Measurements from ENCODE around the gene ANTXR1. TPM values are rescaled to one million over a fixed set of nuclear protein-coding genes. Genes with fewer than 3 reads are reported as not detected.

Gene ANTXR1
- total RNA-seq, 2 experiments from 2014 or later = 0.32 TPM; not detected in 1

DNA sequence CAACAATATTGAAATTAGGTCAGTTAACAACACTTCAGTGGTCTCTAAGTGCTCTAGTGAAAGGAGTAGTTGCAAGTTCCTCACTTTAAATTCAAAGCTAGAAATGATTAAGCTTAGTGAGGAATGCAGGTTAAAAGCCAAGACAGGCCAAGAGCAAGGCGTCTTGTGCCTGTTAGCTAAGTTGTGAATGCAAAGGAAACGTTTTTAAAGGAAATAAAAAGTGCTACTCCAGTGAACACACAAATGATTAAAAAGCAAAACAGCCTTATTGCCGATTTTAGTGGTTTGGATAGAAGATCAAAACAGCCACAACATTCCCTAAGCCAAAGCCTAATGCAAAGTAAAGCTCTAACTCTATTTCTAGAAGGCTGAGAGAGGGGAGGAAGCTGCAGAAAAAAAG, 44.7 kb downstream of the ANTXR1 start:
- POLR2A ChIA-PET = no interaction called here
- no peak for DNase-seq
- Mint-ChIP-seq H3K4me1 (peaks cover 8% of the 10 kb centered on the region), H3K36me3 (ENCODE audit: low read depth) (no peaks in the 10 kb centered on the region), H3K27me3 (peaks cover 64% of the 10 kb centered on the region), H3K9me3 (ENCODE audit: low read depth) (no peaks in the 10 kb centered on the region), H3K27ac (no peak overlapping the region), H3K4me3 (no peak overlapping the region)
- no peak for ATAC-seq
- CTCF ChIA-PET = interaction anchor here (1.1 kb wide), 1 partner anchor 246 kb away, joined by 3 read pairs; no protein-coding TSS in a partner anchor
- intact Hi-C loops (cut with DNase I, micrococcal nuclease) = loop anchor here in 1 of 2 experiments (10.0 kb wide), 1 partner anchor 717 kb away; no protein-coding TSS in a partner anchor

DNA sequence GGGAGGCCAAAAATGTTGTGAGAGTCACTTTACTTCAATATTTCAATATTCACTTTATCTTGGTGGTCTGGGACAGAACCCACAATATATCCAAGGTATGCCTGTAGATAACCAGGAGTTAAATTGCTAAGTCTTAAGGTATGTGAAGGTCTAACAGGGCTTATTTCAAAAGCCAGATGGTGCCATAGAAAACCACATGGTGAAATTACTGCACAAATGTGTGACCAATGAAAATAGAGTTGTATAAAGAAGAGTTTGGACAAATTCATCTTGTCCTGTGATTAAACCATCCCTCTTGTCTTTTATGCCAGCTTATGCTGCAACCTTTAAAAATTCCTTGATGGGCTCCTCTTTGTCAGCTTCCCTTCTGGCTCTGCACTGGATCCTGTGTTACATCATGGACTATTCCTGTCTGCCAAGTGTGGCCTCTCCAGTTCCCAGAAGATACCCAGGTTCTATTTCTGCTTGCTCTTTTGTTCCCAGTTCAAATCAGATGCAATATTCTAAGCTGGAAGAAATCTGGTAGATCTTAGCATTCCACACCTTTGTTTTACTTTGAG, 46.8 kb downstream of the ANTXR1 start:
- H3K27me3 Mint-ChIP-seq = peaks cover 59% of the 10 kb centered on the region
- ChIA-PET POLR2A (no interaction called here), CTCF (interaction anchor here (0.9 kb wide), 1 partner anchor 205 kb away, joined by 3 read pairs; no protein-coding TSS in a partner anchor)
- no peak overlapping the region for H3K27ac Mint-ChIP-seq
- ATAC-seq (no peak), DNase-seq (no peak)
- no peak overlapping the region for H3K4me3 Mint-ChIP-seq
- no peaks in the 10 kb centered on the region for H3K36me3 Mint-ChIP-seq (ENCODE audit: low read depth)
- intact Hi-C loops (cut with DNase I, micrococcal nuclease) = loop anchor here in 1 of 2 experiments (10.0 kb wide), 1 partner anchor 715 kb away; no protein-coding TSS in a partner anchor
- no peaks in the 10 kb centered on the region for H3K9me3 Mint-ChIP-seq (ENCODE audit: low read depth)
- H3K4me1 Mint-ChIP-seq = peaks cover under 1% of the 10 kb centered on the region

DNA sequence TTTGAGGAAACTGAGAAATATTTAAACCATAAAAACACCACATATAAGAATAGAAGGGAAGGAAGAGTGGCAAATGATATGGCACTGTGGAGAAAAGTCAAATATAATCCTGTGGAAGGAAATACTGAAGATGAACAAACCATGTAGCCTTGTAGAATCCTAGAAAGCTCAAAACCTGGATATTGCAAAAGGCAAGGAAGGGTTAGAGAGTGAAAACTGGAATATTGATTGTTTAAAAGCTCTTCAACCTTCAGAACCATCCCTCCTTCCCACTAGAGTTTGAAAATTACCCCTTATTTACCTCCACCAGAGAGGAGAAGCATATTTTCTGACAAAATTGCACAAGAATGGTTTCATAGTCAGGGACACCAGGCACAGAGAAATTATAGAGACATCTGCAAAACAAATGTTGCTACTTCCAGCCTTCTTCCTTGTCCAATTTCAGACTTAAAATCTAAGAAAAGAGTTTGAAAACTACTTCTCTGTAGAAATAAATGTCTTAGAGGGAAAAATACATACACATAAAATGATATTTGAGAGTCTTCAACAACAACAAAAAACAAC, 48.0 kb downstream of the ANTXR1 start:
- no peak for DNase-seq
- intact Hi-C loops (cut with DNase I, micrococcal nuclease) = no loop called here
- H3K9me3 Mint-ChIP-seq (ENCODE audit: low read depth) = no peaks in the 10 kb centered on the region
- no peak overlapping the region for H3K4me3 Mint-ChIP-seq
- H3K36me3 Mint-ChIP-seq (ENCODE audit: low read depth) = no peaks in the 10 kb centered on the region
- POLR2A ChIA-PET = no interaction called here
- ATAC-seq = no peak
- no peaks in the 10 kb centered on the region for H3K4me1 Mint-ChIP-seq
- H3K27me3 Mint-ChIP-seq = peaks cover 57% of the 10 kb centered on the region
- CTCF ChIA-PET = interaction anchor here (0.6 to 0.8 kb wide), 2 partner anchors 11 to 206 kb away, joined by 3 to 5 read pairs; no protein-coding TSS in a partner anchor
- no peak overlapping the region for H3K27ac Mint-ChIP-seq

DNA sequence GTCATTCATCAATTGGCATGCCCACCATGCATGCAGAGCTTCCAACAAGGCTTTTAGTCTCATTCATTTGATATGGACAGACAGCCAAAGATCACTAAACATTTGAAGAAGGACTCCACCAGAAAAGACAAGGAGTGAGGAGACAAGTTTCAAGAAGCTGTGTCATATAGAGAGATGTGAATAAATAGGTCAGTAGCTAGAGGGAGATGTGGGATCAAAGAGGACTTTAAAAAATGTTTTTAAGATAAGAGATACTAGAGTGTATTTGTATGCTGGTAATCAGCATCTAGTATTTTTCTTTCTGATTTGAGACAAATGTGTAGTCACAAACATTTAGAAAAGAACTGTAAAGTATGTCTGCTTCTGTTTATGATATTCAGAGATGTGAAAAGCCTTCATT, 48.5 kb downstream of the ANTXR1 start:
- ATAC-seq (no peak), DNase-seq (no peak)
- POLR2A ChIA-PET = no interaction called here
- intact Hi-C loops (cut with DNase I, micrococcal nuclease) = no loop called here
- H3K4me3 Mint-ChIP-seq = no peak overlapping the region
- H3K9me3 Mint-ChIP-seq (ENCODE audit: low read depth) = no peaks in the 10 kb centered on the region
- no peaks in the 10 kb centered on the region for H3K4me1 Mint-ChIP-seq
- H3K36me3 Mint-ChIP-seq (ENCODE audit: low read depth) = no peaks in the 10 kb centered on the region
- no peak overlapping the region for H3K27ac Mint-ChIP-seq
- CTCF ChIA-PET = interaction anchor here (0.6 kb wide), 1 partner anchor 206 kb away, joined by 5 read pairs; no protein-coding TSS in a partner anchor
- H3K27me3 Mint-ChIP-seq = peaks cover 54% of the 10 kb centered on the region

DNA sequence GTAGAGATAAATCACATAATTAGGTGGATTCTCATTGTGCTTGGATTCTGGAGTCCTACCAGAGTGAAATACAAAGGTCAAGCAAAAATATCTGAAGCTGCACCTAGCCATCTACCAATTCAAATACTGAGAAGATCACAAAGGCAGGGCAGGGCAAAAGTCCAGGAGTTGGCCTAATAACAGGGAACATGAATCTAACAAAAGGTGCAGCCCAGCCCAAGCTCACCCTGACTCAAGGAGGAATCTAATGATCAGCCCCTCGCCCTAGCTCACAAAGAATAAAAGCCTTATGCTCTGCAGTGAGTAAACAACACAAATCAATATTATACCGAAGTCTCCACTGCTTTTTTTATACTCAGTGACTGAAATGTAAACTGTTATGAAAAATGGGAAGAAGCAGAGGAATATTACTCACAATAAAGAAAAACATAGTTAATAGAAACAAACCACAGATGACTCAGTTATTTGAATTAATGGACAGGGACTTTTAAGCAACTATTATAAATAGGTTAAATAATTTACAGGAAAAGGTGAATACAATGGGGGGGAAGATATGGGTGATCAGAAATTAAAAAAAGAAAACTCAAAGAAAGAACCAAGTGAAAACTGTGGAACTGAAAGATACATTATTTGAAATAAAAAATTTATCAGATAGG, 49.5 kb downstream of the ANTXR1 start:
- Mint-ChIP-seq H3K9me3 (ENCODE audit: low read depth) (no peaks in the 10 kb centered on the region), H3K4me1 (no peaks in the 10 kb centered on the region), H3K4me3 (no peak overlapping the region), H3K27ac (no peak overlapping the region), H3K36me3 (ENCODE audit: low read depth) (no peaks in the 10 kb centered on the region), H3K27me3 (peaks cover 56% of the 10 kb centered on the region)
- no peak for DNase-seq
- CTCF ChIA-PET = no interaction called here
- intact Hi-C loops (cut with DNase I, micrococcal nuclease) = no loop called here
- POLR2A ChIA-PET = no interaction called here
- ATAC-seq = no peak

DNA sequence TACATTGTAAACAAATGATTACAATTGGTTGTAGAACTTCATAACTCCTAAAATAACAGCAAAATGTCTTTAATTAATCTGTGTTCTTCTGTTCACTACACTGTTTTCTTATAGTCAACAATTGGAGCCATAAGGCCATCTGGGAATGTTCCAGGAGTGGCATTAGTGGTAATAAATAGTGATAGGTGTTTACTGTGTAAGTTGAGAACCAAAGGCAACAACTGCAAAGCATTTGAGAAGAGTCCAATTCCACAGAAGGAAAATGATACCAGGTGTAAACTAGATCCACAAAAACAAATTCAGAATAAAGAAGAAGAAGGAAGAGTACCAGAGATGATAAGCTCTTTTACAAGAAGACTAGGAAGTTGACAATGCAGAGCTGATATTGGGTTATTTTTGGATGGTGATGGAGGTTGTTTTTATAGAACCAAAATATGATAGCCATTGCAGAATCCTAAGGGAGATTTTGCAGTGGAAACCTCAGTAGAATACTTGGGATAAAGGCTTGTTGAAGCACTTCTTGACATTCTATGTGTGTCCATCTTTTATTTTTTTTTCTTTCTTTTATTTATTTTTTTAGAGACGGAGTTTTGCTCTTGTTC, 52.9 kb downstream of the ANTXR1 start:
- intact Hi-C loops (cut with DNase I, micrococcal nuclease) = no loop called here
- peaks cover 31% of the 10 kb centered on the region for H3K27me3 Mint-ChIP-seq

DNA sequence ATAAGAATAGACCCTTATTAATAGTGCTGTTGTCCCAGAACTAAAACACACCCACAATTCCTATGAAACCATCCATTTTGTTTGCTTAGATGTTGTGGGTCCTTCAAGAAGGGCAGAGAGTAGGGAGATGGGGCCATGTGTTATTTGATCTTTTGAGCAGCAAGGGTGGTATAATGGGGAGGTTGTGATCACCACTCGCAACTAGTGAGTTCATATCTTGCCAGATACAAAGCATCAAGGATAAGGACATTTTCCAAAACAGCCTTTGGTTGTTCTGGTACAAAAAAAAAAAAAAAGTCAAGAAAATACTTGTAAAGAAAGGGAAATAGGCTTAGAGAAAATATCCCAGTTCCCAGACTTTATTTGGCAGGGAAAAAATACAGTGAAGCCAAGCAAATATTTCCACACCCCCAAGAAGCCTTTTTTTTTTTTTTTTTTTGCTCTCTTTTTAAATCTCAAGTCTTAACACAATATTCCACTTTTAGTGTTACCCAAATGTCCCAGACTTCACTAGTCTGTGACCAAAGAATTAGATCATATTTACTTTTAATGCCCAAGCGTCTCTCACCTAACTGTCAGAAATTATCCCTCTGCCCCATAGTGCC, 54.1 kb downstream of the ANTXR1 start:
- no peak overlapping the region for H3K4me3 Mint-ChIP-seq
- no peaks in the 10 kb centered on the region for H3K9me3 Mint-ChIP-seq (ENCODE audit: low read depth)
- POLR2A ChIA-PET = no interaction called here
- H3K36me3 Mint-ChIP-seq (ENCODE audit: low read depth) = no peaks in the 10 kb centered on the region
- intact Hi-C loops (cut with DNase I, micrococcal nuclease) = no loop called here
- H3K4me1 Mint-ChIP-seq = no peaks in the 10 kb centered on the region
- CTCF ChIA-PET = no interaction called here
- ATAC-seq = no peak
- peaks cover 21% of the 10 kb centered on the region for H3K27me3 Mint-ChIP-seq
- no peak for DNase-seq
- H3K27ac Mint-ChIP-seq = no peak overlapping the region

More for the DNA sequence above, 52.9 kb downstream of the ANTXR1 start:
- H3K4me1 Mint-ChIP-seq = no peaks in the 10 kb centered on the region
- no peak overlapping the region for H3K27ac Mint-ChIP-seq
- DNase-seq = no peak
- no peak overlapping the region for H3K4me3 Mint-ChIP-seq
- no peaks in the 10 kb centered on the region for H3K36me3 Mint-ChIP-seq (ENCODE audit: low read depth)
- ChIA-PET POLR2A (no interaction called here), CTCF (interaction anchor here (0.6 kb wide), 2 partner anchors 127 to 143 kb away, joined by 3 to 5 read pairs; no protein-coding TSS in a partner anchor)
- no peak for ATAC-seq
- H3K9me3 Mint-ChIP-seq (ENCODE audit: low read depth) = no peaks in the 10 kb centered on the region

DNA sequence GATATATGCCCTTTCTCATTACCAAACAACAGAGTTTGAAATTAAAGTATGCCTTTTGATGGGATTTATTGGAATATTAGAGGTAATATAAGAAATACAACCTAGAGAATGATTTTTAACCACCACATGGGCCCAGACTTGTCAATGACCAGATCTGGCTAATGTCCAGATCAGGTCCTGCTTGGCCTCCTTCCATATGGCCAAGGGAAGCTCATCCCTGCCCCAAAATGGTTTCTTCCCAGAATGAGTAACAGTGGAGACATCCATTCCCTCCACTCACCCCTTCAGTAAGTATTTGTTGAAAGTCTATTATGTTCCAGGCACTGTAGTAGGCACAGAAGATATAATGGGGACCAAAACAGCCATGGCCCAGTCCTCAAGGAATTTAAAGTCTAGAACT, 54.9 kb downstream of the ANTXR1 start:
- no peaks in the 10 kb centered on the region for H3K36me3 Mint-ChIP-seq (ENCODE audit: low read depth)
- H3K27me3 Mint-ChIP-seq = peaks cover 19% of the 10 kb centered on the region
- ChIA-PET CTCF (no interaction called here), POLR2A (no interaction called here)
- H3K4me3 Mint-ChIP-seq = no peak overlapping the region
- intact Hi-C loops (cut with DNase I, micrococcal nuclease) = no loop called here
- ATAC-seq (no peak), DNase-seq (no peak)
- H3K9me3 Mint-ChIP-seq (ENCODE audit: low read depth) = no peaks in the 10 kb centered on the region
- no peaks in the 10 kb centered on the region for H3K4me1 Mint-ChIP-seq
- H3K27ac Mint-ChIP-seq = no peak overlapping the region

DNA sequence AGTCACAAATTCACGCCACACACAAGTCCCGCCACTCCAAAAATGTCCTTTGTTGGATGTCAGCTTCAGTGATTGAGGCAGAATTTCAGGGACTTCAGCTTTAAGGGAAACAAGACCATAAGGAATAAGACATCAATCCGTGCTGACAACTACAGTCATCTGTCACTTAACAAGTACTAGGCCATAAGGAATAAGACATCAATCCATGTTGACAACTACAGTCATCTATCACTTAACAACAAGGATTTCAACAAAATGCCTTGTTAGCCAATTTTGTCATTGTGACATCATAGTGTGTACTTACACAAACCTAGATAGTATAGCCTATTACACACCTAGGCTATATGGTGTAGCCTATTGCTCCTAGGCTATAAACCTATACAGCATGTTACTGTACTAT, 58.0 kb downstream of the ANTXR1 start:
- no peak for ATAC-seq
- no peak overlapping the region for H3K4me3 Mint-ChIP-seq
- no peaks in the 10 kb centered on the region for H3K4me1 Mint-ChIP-seq
- ChIA-PET CTCF (no interaction called here), POLR2A (no interaction called here)
- H3K27ac Mint-ChIP-seq = no peak overlapping the region
- intact Hi-C loops (cut with DNase I, micrococcal nuclease) = no loop called here
- H3K27me3 Mint-ChIP-seq = peaks cover 17% of the 10 kb centered on the region
- H3K9me3 Mint-ChIP-seq (ENCODE audit: low read depth) = no peaks in the 10 kb centered on the region
- DNase-seq = no peak
- H3K36me3 Mint-ChIP-seq (ENCODE audit: low read depth) = no peaks in the 10 kb centered on the region

DNA sequence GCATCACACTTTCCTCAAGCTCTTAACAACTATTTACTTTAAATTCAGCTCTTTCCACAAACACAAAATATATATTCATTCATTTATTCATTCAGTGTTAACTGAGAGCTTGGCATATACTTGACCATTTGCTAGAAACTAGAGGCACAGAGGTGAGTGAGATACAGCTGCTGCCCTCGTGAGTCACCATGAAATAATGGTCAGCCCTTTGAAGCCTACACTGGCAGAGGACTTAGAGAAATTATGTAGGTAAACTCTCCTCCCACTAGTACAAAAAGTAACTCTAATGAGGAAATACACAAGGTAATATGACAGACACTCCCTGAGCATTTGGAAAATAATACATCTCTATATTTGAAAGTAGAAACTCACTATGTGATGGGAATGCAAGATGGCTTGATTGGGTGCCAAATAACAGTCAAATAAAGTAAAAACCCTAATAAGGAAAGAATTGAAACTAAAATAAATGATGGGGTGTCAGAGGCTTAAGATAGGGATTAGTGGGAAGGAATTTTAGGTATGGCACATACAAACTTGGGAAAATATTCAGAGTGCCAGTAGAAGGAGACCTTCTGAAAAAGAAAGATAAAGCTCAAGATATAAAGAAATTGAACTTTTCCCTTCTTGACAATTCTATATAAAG, 61.1 kb downstream of the ANTXR1 start:
- intact Hi-C loops (cut with DNase I, micrococcal nuclease) = no loop called here
- Mint-ChIP-seq H3K36me3 (ENCODE audit: low read depth) (no peaks in the 10 kb centered on the region), H3K27me3 (peaks cover 5% of the 10 kb centered on the region), H3K4me1 (no peaks in the 10 kb centered on the region), H3K27ac (no peak overlapping the region), H3K9me3 (ENCODE audit: low read depth) (no peaks in the 10 kb centered on the region), H3K4me3 (no peak overlapping the region)
- ChIA-PET CTCF (interaction anchor here (0.9 kb wide), 1 partner anchor 56 kb away, joined by 4 read pairs; no protein-coding TSS in a partner anchor), POLR2A (no interaction called here)
- DNase-seq = no peak
- no peak for ATAC-seq

DNA sequence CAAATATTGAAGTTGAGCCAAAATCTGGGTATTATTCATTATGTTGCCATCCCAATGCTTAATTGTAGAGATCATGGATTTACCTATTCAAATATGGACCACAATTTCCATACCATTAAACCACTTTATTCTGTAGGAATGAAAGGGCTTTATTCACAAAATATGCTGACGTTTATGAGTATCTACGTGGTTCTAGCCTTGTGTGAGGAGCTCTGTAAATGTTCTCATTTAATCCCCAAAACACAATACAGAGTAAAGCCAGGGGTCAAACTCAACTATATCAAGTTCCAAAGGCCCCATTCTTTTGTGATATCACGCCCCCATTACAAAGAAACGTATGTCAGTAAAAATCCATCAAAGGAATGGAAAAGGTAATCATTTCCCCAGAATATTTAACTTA, 61.9 kb downstream of the ANTXR1 start:
- intact Hi-C loops (cut with DNase I, micrococcal nuclease) = no loop called here
- peaks cover 5% of the 10 kb centered on the region for H3K27me3 Mint-ChIP-seq
- DNase-seq (no peak), ATAC-seq (no peak)
- no peak overlapping the region for H3K4me3 Mint-ChIP-seq
- no peak overlapping the region for H3K27ac Mint-ChIP-seq
- no peaks in the 10 kb centered on the region for H3K9me3 Mint-ChIP-seq (ENCODE audit: low read depth)
- ChIA-PET CTCF (no interaction called here), POLR2A (no interaction called here)
- no peaks in the 10 kb centered on the region for H3K36me3 Mint-ChIP-seq (ENCODE audit: low read depth)
- H3K4me1 Mint-ChIP-seq = no peaks in the 10 kb centered on the region

Measured in activated CD4-positive, alpha-beta T cell treated with anti-CD3 and anti-CD28 coated beads for 36 hours (primary cell).